ENCODE results near the gene CACNB2.

The CACNB2 gene

DNA sequence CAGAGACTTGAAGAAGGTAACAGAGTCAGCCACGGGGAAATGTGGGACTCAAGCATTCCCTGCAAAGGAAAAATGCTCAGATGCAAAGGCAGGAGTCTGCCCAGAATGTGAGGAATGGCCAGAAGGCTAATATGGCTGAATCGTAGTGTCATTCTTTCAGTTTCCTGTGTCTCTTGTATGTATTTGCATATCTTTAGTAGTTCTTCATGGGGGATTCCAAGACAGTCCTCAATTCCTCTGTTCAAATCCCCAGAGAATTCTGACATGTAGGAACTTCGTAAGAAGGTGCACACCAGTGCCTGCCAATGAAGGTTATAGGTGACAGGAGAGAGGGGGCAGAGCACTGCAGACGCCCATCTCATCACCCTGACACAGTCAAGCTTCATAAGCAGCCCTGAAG is 154.4 kb downstream of the CACNB2 start:
- H3K4me1 Mint-ChIP-seq: no peaks in the 10 kb centered on the region
- no peak overlapping the region for H3K4me3 Mint-ChIP-seq
- no peak overlapping the region for H3K27ac Mint-ChIP-seq
- H3K36me3 Mint-ChIP-seq (ENCODE audit: low read depth): no peaks in the 10 kb centered on the region
- peaks cover 3% of the 10 kb centered on the region for H3K27me3 Mint-ChIP-seq (ENCODE audit: low read depth, poor library complexity)
- H3K9me3 Mint-ChIP-seq: no peaks in the 10 kb centered on the region
- no peak for DNase-seq
- TF ChIP-seq, protein P1, sequence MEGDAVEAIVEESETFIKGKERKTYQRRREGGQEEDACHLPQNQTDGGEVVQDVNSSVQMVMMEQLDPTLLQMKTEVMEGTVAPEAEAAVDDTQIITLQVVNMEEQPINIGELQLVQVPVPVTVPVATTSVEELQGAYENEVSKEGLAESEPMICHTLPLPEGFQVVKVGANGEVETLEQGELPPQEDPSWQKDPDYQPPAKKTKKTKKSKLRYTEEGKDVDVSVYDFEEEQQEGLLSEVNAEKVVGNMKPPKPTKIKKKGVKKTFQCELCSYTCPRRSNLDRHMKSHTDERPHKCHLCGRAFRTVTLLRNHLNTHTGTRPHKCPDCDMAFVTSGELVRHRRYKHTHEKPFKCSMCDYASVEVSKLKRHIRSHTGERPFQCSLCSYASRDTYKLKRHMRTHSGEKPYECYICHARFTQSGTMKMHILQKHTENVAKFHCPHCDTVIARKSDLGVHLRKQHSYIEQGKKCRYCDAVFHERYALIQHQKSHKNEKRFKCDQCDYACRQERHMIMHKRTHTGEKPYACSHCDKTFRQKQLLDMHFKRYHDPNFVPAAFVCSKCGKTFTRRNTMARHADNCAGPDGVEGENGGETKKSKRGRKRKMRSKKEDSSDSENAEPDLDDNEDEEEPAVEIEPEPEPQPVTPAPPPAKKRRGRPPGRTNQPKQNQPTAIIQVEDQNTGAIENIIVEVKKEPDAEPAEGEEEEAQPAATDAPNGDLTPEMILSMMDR (IDR thresholded peaks at IDR 0.05): no peak

DNA sequence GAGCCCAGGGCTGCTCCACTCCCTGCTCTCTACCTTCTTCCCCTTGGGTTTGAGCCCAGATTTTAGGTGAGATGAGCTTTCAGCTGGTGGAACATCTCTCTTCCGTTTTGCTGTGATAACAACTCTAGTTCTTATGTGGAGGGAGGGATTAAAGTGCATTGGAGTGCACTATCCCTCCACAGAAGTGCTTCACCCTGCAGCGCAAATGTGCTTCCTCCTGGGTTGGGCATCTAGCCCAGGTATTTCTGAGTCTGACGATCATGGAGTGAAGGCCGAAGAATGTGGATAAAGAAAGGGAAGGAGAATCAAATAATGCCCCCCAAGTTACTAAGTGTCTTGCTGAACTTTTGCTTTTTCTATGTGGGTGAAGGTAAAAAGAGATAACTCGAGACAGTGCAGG is 157.4 kb downstream of the CACNB2 start:
- no peaks in the 10 kb centered on the region for H3K36me3 Mint-ChIP-seq (ENCODE audit: low read depth)
- TF ChIP-seq, protein P1 (IDR thresholded peaks at IDR 0.05): no peak
- DNase-seq: no peak
- H3K27ac Mint-ChIP-seq: no peak overlapping the region
- H3K27me3 Mint-ChIP-seq (ENCODE audit: low read depth, poor library complexity): peaks cover 3% of the 10 kb centered on the region
- H3K9me3 Mint-ChIP-seq: no peaks in the 10 kb centered on the region
- no peak overlapping the region for H3K4me3 Mint-ChIP-seq
- no peaks in the 10 kb centered on the region for H3K4me1 Mint-ChIP-seq

DNA sequence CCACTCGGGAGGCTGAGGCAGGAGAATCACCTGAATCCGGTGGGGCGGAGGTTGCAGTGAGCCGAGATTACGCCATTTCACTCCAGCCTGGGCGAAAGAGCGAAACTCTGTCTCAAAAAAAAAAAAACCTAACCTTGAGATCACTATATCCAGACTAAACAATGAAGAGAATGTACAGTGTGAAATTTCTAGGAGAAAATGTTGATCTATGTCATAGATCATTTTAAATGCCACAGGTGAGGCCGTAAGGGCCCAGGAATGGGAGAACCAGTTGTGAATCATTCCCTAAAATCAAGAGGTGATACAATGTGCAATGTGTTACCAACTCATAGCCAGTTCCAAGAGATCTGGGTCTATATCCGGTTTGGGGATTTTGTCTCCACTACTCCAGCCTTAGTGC is 158.0 kb downstream of the CACNB2 start:
- Mint-ChIP-seq H3K27ac (no peak overlapping the region), H3K4me1 (no peaks in the 10 kb centered on the region), H3K36me3 (ENCODE audit: low read depth) (no peaks in the 10 kb centered on the region), H3K27me3 (ENCODE audit: low read depth, poor library complexity) (peaks cover 3% of the 10 kb centered on the region), H3K4me3 (no peak overlapping the region), H3K9me3 (no peaks in the 10 kb centered on the region)
- DNase-seq: no peak
- TF ChIP-seq, protein P1 (IDR thresholded peaks at IDR 0.05): no peak

DNA sequence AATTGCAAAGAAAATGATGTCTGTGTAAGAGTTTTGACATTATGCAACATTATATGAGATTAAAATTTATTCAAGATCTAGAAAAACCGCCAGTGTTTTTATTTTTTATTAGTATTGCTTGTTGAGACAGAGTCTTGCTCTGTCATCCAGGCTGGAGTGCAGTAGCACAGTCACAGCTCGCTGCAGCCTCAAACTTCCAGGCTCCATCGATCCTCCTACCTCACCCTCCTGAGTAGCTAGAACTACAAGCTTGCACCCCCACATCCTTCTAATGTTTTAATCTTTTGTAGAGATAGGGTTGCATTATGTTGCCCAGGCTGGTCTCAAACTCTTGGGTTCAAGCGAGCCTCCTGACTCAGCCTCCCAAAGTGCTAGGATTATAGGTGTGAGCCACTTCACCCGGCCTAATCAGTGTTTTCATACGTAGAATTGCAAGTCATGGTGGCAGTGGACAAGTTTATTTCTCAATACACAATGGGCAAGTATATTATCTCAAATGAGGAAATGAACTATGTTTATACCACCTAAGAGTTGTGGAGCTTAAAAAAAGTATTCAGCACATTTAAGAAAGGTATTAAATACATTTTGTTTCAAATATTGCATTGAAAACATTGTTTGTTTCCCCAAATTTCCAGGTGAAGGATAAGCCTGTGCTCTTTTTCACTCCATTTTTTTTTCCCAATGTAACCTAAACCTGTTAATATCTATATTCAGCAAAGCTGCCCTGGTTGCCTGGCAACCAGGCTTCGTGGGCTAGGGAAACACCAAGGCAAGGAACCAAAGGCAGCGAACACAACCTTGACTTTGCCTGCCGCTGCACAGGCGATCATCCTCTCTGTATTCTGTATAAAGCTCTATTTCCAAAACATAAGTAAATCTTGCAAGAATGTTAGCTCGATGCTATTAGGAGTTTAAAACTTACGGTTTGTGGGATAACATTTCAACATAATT is 163.9 kb downstream of the CACNB2 start:
- TF ChIP-seq, protein P1 (IDR thresholded peaks at IDR 0.05): no peak
- no peak overlapping the region for H3K27ac Mint-ChIP-seq
- no peaks in the 10 kb centered on the region for H3K4me1 Mint-ChIP-seq
- no peak overlapping the region for H3K4me3 Mint-ChIP-seq
- H3K36me3 Mint-ChIP-seq (ENCODE audit: low read depth): no peaks in the 10 kb centered on the region
- no peak for DNase-seq
- H3K27me3 Mint-ChIP-seq (ENCODE audit: low read depth, poor library complexity): no peaks in the 10 kb centered on the region
- H3K9me3 Mint-ChIP-seq: no peaks in the 10 kb centered on the region

DNA sequence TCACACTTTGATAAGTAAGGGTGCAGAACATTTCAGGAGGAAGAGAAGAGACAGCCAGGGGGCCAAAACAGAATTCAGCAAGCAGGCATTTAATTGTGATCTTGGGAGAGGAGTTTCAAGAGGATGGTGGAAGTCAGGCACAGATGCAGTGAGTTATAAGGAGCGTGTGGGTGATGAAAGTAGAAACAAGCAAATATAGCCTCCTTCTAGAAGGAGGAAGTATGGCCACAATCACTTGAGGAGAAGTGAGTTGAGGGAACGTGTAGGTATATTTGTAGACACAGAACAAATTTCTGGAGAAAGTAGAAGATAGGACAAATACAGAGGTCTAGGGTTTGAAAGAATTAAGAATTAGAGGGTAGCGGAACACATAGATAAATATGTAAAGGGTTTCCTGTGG is 165.8 kb downstream of the CACNB2 start:
- Mint-ChIP-seq H3K27me3 (ENCODE audit: low read depth, poor library complexity) (no peaks in the 10 kb centered on the region), H3K36me3 (ENCODE audit: low read depth) (no peaks in the 10 kb centered on the region), H3K9me3 (no peaks in the 10 kb centered on the region), H3K4me3 (no peak overlapping the region), H3K27ac (no peak overlapping the region), H3K4me1 (no peaks in the 10 kb centered on the region)
- TF ChIP-seq, protein P1 (IDR thresholded peaks at IDR 0.05): no peak
- no peak for DNase-seq

DNA sequence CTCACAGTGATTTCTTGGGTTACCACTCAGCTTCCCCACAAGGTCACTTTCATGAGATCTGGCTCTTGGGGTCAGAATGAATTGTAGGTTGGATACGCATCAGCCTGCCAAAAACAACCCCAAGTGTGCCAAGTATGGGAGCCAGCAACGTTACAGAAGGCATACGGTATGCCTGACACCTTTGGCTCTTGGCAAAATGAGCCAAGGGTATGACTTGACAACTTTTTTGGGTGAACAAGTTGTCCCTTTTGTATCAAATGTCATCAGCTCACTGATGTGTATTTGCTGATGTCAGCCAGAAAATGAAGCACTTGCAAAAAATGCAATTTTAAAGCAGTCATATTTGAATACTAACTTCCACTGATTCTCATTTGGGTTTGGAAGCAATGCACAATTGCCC is 168.4 kb downstream of the CACNB2 start:
- Mint-ChIP-seq H3K4me3 (no peak overlapping the region), H3K4me1 (peaks cover 9% of the 10 kb centered on the region), H3K36me3 (ENCODE audit: low read depth) (no peaks in the 10 kb centered on the region), H3K9me3 (no peaks in the 10 kb centered on the region), H3K27me3 (ENCODE audit: low read depth, poor library complexity) (no peaks in the 10 kb centered on the region), H3K27ac (no peak overlapping the region)
- no peak for DNase-seq
- TF ChIP-seq, protein P1 (IDR thresholded peaks at IDR 0.05): no peak
